Activated CD8-positive, alpha-beta memory T cell treated with anti-CD3 and anti-CD28 coated beads, Interleukin-2, amount 50 U/mL, for 48 hours (primary cell): Measurements from ENCODE around the gene POGZ.
"Not testable (repeated sequence)": the region's sequence is repeated elsewhere in the genome, so short reads cannot be mapped to it uniquely, and the experiment has no call there.

Experiments
- DNase-seq: peaks from one replicate; pipeline ENCODE4 v3.0.0-alpha.2; 2020

The POGZ gene

GRCh38 chr1:151411884-151412283, 47.4 kb downstream of the POGZ start:
- DNase-seq = no peak

GRCh38 chr1:151408891-151409290, 50.4 kb downstream of the POGZ start:
- no peak for DNase-seq

GRCh38 chr1:151407304-151407703, 52.0 kb downstream of the POGZ start:
- DNase-seq = no peak

- DNase-seq = no peak
Observed at GRCh38 chr1:151406176-151406575, 53.1 kb downstream of the POGZ start.

- DNase-seq = no peak
Observed at GRCh38 chr1:151405187-151405951, 53.9 kb downstream of the POGZ start.

GRCh38 chr1:151403612-151404011, 55.7 kb downstream of the POGZ start:
- no peak for DNase-seq

GRCh38 chr1:151402764-151403163, 56.5 kb downstream of the POGZ start:
- DNase-seq = no peak

- no peak for DNase-seq
Observed at GRCh38 chr1:151401860-151402259, 57.4 kb downstream of the POGZ start.

GRCh38 chr1:151401125-151401788, 58.0 kb downstream of the POGZ start:
- no peak for DNase-seq

- peak; percentile 84 for DNase-seq
Observed at GRCh38 chr1:151399324-151400171, 59.7 kb downstream of the POGZ start, which contains the start of gene PSMB4. Gene PSMB4, plus strand, starts transcription at chr1:151399573. Its CDS starts 15 bp downstream, at chr1:151399588.

- DNase-seq = not testable (repeated sequence)
Observed at GRCh38 chr1:151396265-151396664, 63.0 kb downstream of the POGZ start.

GRCh38 chr1:151393583-151393982, 65.7 kb downstream of the POGZ start:
- no peak for DNase-seq

- DNase-seq = no peak
Observed at GRCh38 chr1:151391079-151391563, 68.2 kb downstream of the POGZ start.

GRCh38 chr1:151390221-151391078, 68.8 kb downstream of the POGZ start:
- peak; percentile 29 for DNase-seq

- DNase-seq = no peak
Observed at GRCh38 chr1:151386002-151386401, 73.3 kb downstream of the POGZ start.

- DNase-seq = no peak
Observed at GRCh38 chr1:151384584-151384983, 74.7 kb downstream of the POGZ start.

- DNase-seq = no peak
Observed at GRCh38 chr1:151377150-151377884, 82.0 kb downstream of the POGZ start.

GRCh38 chr1:151373196-151373595, 86.1 kb downstream of the POGZ start:
- DNase-seq = no peak

- DNase-seq = no peak
Observed at GRCh38 chr1:151372058-151372934, 87.0 kb downstream of the POGZ start, which contains the start of gene SELENBP1. Gene SELENBP1, minus strand, starts transcription at chr1:151372705. Its CDS starts 64 bp downstream, at chr1:151372641.

GRCh38 chr1:151371370-151372057, 87.8 kb downstream of the POGZ start:
- no peak for DNase-seq
